HG02759 (cell line): ENCODE measurements around the gene ANXA10.
"Not testable (repeated sequence)": the region's sequence is repeated elsewhere in the genome, so short reads cannot be mapped to it uniquely, and the experiment has no call there.

Experiments used
- ATAC-seq: cut with Tn5 transposase; IDR thresholded peaks from one replicate; pipeline ENCODE4 v1.9.1; 2021; ENCODE audit warnings: mild to moderate bottlenecking, moderate library complexity; ENCODE audit not compliant: unreplicated experiment

The ANXA10 gene

GRCh38 chr4:168092176-168092712 lies at the start of gene ANXA10:
TSS of gene ANXA10 (plus strand) at chr4:168092537. CDS start at chr4:168092701, 164 bp downstream.
- no peak for ATAC-seq

DNA sequence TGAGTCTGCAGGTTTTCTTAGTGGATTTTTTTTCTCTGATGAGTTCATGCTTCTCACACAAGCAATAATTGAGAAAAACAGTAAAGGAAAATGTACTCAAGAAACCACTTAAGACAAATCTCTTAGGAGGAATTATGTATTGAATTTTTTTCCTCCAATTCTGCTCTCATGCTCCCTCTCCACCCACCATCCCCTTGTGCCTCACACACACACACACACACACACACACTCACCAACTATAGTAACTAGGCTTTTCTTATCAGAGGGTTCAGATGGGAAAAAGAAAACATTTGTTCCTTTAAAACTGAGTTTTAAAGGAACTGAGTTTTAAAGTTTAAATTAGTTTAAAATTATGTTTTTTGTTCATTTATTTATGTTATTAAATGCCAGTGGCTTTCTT lies 47.0 kb upstream of the ANXA10 start:
- no peak for ATAC-seq

GRCh38 chr4:168050002-168050401 lies 42.3 kb upstream of the ANXA10 start:
- no peak for ATAC-seq

GRCh38 chr4:168051526-168051925 lies 40.8 kb upstream of the ANXA10 start:
- no peak for ATAC-seq

GRCh38 chr4:168057412-168057811 lies 34.9 kb upstream of the ANXA10 start:
- peak; percentile 76 for ATAC-seq

DNA sequence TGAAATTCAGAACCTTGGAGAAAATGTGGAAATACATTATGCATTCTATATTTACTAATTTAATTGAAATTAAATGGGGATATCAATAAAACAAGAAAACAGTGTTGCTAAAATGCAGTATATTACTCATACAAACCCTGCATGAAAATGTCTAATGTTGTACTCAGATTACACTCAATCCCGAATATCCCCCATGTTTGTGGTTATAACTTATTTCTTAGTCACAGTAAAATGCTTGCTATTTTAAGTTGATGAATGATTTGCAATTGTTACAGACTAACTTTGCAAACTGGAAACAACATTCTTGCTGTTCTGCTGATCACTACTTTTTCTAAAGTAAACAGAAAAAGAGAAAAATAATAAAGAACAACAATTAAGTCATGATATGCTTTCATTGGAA lies 33.1 kb upstream of the ANXA10 start:
- no peak for ATAC-seq

GRCh38 chr4:168063031-168063430 lies 29.3 kb upstream of the ANXA10 start:
- no peak for ATAC-seq

DNA sequence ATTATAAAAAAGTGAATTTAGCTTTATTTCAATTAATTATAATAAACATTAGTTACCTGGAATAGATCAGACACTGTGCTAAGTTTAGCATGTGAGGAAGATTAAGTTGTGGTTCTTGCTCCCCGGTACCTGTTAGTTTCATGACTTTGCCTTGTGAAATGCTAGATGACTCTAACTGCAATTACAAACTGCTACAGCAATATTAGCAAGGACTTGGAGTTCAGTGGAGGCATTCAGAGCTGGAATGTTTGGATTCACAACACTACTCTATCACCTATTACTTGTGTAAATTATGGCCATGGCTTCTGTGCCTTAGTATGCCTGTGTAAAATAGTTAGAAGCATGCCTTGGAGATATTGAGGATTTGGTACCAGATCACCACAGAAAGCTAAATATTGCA lies 21.4 kb upstream of the ANXA10 start:
- ATAC-seq: no peak

DNA sequence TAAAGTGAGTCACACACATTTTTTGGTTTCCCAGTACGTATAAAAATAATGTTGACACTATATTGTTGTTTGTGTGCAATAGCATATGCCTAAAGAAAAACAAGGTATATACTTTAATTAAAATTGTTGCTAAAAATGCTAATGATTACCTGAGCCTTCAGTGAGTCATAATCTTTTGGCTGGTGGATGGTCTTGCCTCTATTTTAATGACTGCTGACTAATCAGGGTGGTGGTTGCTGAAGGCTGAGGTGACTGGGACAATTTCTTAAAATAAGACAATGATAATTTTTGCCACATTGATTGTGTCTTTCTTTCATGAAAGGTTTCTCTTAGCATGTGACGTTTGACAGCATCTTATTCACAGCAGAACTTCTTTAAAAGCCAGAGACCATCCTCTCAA lies 21.0 kb upstream of the ANXA10 start:
- no peak for ATAC-seq

DNA sequence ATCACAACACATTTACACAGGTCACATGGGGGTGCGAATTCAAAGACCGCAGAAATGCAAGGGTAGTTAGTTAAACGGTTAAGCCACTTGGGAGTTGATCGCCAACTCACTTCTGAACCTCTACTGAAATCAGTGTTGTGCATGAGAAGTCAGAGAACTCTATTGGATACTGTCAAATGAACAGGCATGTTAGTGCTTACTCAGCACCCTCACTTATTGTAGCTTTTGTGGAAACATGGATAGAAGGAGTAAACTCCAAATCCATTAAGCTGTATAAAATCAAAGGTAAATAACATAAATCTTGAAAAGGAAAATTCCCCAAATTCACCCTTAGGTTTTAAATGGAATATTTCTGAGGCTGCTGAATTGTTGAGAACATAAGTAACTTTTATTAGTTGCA lies 17.5 kb upstream of the ANXA10 start:
- no peak for ATAC-seq

DNA sequence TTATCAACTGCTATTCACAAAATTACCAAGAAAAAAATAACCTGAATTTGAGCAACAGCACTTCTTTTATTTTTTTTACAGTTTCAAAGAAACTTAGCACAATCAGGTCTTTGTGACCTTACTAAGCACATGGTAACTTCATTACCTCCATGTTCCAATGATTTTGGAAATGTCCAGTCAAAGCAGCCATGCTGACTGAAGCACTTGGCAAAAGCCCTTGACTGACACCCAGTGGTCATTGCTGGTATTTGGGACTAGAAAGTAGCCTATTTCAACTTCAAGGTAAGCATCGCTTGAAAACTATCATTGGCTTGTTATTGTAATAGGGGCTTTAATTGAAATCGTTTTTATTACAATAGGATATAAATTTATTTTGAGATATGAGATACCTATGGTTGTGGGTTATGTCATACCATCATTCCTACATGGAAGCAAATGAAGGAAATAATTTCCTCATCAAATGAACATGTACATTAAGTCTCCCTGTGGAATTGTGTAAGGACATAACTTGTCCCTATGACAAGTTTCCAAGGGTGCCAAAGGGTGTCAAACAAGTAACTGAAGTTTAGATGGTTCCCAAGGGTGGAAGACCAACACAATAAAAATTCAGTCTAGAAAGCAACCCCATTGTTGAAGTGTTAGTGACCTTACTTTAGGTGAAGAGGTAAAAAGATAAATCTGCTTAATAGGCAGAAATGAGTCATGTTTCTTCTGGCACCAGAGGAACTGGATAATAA lies 15.2 kb upstream of the ANXA10 start:
- peak; percentile 96 for ATAC-seq

DNA sequence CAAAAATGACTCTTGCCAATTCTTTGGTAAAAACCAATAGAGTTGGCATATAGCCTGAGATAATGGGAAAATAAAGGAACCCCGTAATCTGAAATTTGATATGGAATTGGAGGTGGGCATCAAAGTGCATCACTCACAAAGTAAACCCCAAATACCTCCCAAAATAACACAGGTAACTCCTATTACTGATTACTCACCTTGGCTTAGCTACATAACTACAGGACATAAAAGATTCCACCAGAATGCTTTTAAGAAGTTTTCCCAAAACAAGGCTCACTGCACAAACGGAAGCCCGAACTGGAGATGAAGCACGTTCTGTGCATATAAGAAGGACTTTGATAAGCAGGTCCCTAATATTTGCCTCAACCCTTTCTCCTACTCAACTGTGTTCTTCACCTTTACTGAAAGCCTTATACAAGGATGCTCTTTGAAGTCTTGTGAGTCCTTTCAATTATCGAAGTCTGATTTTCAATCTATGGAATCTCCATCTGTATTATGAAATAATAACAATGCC lies 14.6 kb upstream of the ANXA10 start:
- no peak for ATAC-seq

- ATAC-seq: no peak
Observed at GRCh38 chr4:168082379-168082778, 10.0 kb upstream of the ANXA10 start.

DNA sequence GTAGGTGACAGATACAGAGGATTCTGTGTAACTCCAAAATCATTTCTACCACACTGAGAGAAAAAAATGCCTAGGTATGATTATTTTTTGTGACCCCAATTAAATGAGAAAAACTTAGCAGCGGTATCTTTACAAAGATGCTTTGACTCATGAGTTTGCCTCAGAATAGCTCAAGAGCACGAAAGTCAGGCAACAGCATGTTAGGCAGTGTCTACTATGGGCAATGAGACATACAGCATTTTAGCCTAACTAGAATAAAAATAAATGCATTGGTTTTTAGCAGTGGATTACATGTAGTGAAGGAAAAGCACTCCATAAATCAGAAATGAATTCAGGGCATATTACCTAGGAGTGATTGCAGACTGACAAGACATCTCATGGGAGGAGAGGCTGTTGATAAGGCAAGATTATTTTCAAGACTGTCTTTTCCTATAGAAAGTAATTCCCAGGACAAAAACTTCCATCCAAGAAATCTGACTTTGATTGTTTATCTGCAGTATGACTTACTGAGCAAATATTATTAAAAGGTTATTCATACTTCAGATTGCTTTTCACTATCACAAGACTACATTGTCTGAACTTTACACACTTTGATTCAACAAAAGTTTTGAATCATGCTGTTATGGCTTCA lies 3.6 kb downstream of the ANXA10 start:
- no peak for ATAC-seq

DNA sequence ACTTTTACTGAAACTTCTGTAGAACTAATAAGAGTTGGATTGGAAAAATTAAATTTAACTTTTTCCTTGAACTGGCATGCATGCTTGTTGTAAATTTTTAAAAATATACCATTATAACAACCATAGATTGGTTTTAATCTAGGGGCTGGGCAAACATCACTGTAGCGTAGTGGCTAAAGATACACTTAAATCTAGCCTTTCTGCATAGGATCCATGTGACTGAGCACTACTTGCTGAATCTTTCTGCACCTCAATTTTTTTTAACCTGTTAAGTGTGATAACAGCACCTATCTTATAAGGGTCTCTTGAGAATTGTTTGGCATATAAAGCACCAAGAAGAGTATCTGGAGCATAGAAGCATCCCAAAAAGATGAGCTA lies 4.1 kb downstream of the ANXA10 start:
- ATAC-seq: no peak

DNA sequence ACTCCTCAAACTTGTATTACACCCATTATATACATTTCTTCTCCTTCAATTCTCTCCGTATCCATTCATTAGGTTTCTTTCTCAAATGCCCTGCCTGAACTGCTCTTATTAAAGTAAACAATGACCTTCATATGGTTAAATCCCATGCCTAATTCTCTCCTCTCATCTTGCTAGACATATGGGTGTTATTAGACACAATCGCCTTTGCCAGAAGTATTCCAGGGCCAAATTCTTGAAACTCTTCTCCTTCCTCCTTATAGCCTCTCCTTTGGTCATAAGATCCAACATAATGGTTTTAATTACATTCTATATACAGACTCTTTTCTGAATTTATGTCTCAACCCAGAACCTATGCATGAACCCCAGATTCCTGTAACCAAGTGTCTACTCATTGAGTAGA lies 4.8 kb downstream of the ANXA10 start:
- ATAC-seq: no peak

DNA sequence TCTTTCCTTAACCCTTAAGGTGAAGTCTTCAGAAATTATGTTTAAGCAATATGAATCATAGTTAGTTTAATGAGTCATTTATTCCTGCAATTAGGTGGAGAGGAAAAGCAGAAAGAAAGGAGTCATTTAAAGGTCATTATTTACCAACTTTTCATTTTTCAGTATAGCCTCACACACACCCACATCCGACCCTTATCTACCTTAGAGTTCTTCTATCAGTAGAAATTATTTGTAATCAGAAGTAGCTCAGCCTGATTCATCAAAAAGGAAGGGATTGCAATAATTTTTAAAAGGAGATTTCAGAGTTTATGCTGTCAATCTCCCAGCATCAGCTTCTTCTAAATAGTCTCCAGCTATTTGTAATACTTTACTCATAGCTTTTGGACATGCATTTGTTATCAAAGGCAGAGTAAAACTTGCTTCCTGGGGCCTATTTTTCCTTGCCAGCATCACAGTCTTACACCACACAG lies 5.9 kb downstream of the ANXA10 start:
- ATAC-seq: no peak

- ATAC-seq: no peak
Observed at GRCh38 chr4:168099195-168099594, 6.9 kb downstream of the ANXA10 start.

DNA sequence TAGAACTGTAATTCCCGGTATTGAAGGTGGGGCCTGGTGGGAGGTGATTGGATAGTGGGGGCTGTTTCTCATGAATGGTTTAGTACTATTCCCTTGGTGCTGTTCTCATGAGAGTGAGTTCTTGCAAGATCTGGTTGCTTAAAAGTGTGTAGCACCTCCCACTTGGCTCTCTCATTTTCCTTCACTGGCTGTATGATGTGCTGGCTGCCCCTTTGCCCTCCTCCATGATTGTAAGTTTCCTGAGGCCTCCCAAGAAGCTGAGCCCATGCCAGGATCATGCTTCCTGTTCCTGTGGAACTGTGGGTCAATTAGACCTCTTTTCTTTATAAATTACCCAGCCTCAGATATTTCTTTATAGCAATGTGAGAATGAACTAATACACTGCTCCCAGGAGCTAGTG lies 8.7 kb downstream of the ANXA10 start:
- ATAC-seq: no peak

DNA sequence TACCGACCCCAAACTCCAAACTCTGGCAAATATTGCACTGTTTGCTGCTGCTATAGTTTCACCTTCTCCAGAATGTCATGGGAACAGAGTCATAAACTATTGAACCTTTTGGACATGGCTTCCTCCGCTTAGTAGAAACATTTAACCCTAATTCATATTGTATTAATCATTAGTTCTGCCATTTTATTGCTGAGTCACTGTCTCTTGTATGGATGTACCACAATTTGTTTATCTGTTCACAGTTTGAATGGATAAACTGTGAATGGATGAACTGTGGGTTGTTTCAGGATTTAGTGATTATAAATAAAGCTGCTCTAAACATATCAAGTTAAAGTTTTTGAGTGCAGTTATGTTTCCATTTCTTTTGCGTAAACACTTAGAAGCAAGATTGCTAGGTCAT lies 10.1 kb downstream of the ANXA10 start:
- no peak for ATAC-seq

- no peak for ATAC-seq
Observed at GRCh38 chr4:168109527-168109926, 17.2 kb downstream of the ANXA10 start.

GRCh38 chr4:168113059-168113458 lies 20.7 kb downstream of the ANXA10 start:
- ATAC-seq: not testable (repeated sequence)
